GM12878 (cell line): Measurements from ENCODE around the gene GAP43. TPM values are rescaled to one million over a fixed set of nuclear protein-coding genes. Genes with fewer than 3 reads are reported as not detected.

Source experiments
- ATAC-seq: fragments of 200-7000 bp; cut with Tn5 transposase; 3 replicates; pipeline ENCODE4 v1.9.1; 2020; ENCODE audit warnings: mild to moderate bottlenecking, moderate library complexity
- BruUV-seq: library from RNA; stranded (reverse); fragments of 400-500 nt; replicated peaks from 2 replicates; lab custom pipeline; 2021; lab: Mats Ljungman, UMichigan
- CTCF ChIA-PET: fragments of 300-600 bp; sonication (Branson Sonifier 250); formaldehyde crosslinking; extraction: SDS; loops from one replicate; lab custom pipeline; 2021; ENCODE audit warnings: inconsistent platforms; lab: Yijun Ruan, JAX
- POLR2A ChIA-PET: fragments of 350-600 bp; formaldehyde crosslinking; extraction: SDS; loops from one replicate; lab custom pipeline; 2021; ENCODE audit warnings: inconsistent platforms; lab: Charles Lee
- RAD21 ChIA-PET: fragments of 300-600 bp; sonication (Branson Sonifier 250); formaldehyde crosslinking; loops from one replicate; lab custom pipeline; 2023; ENCODE audit warnings: antibody characterized with exemption; ENCODE audit not compliant: unreplicated experiment; lab: Charles Lee
- SMC1A ChIA-PET: fragments of 300-600 bp; sonication (Branson Sonifier 250); formaldehyde crosslinking; loops from one replicate; lab custom pipeline; 2023; ENCODE audit not compliant: unreplicated experiment, uncharacterized antibody; lab: Charles Lee
- DNase-seq: peaks from one replicate; pipeline ENCODE4 v3.0.0-alpha.2; 2011; ENCODE audit warnings: low read depth, low spot score
- FAIRE-seq: peaks from 3 replicates; lab custom pipeline; 2011; peaks lifted over from hg19 to GRCh38; lab: Jason Lieb, UNC
- H2AFZ ChIP-seq: 2 replicates; pipeline ENCODE4 v1.6.0; 2011; ENCODE audit warnings: low read depth, low read length, control low read depth; ENCODE audit not compliant: control insufficient read depth
- H3K27ac ChIP-seq: 2 replicates; pipeline ENCODE4 v1.5.1; 2011; ENCODE audit warnings: control low read depth; ENCODE audit not compliant: control insufficient read depth, insufficient read depth
- H3K27me3 ChIP-seq, 2 experiments: replicated peaks in 1 of 2; 2 replicates each; pipeline versions ENCODE4 v1.6.0 to v1.6.1; 2011; ENCODE audit warnings: low read length in 1 of 2; ENCODE audit not compliant: control insufficient read depth in 2 of 2, insufficient read depth in 2 of 2
- H3K36me3 ChIP-seq, 2 experiments: 2 replicates each; pipeline ENCODE4 v1.5.1; 2011; ENCODE audit warnings: low read length in 1 of 2; ENCODE audit not compliant: control insufficient read depth in 2 of 2, insufficient read depth in 2 of 2
- H3K4me1 ChIP-seq: 2 replicates; pipeline ENCODE4 v1.6.1; 2011; ENCODE audit warnings: mild to moderate bottlenecking, low read length, moderate library complexity, mixed read lengths; ENCODE audit not compliant: control insufficient read depth, insufficient read depth
- H3K4me2 ChIP-seq: 2 replicates; pipeline ENCODE4 v1.6.0; 2011; ENCODE audit warnings: control low read depth; ENCODE audit not compliant: control insufficient read depth, insufficient read depth
- H3K4me3 ChIP-seq: fragments of 200-600 bp; sonication (generic); 2 replicates; pipeline ENCODE4 v1.5.1; 2016
- H3K79me2 ChIP-seq: 2 replicates; pipeline ENCODE4 v1.6.0; 2011; ENCODE audit warnings: low read length; ENCODE audit not compliant: control insufficient read depth, insufficient read depth
- H3K9ac ChIP-seq: 2 replicates; pipeline ENCODE4 v1.8.0; 2011; ENCODE audit warnings: low read length, control low read depth, mixed read lengths; ENCODE audit not compliant: control insufficient read depth, insufficient read depth
- H3K9me3 ChIP-seq: replicated peaks from 3 replicates; pipeline ENCODE4 v1.5.1; 2011; ENCODE audit warnings: mild to moderate bottlenecking, low read length; ENCODE audit not compliant: control insufficient read depth, insufficient read depth
- H4K20me1 ChIP-seq: 2 replicates; pipeline ENCODE4 v1.6.0; 2011; ENCODE audit not compliant: control insufficient read depth, insufficient read depth
- ASH2L ChIP-seq: fragments of 300-600, 200-600 bp; sonication (generic); IDR thresholded peaks from 2 replicates; pipeline ENCODE4 v1.6.1; 2017; ENCODE audit warnings: low read depth, mild to moderate bottlenecking, borderline replicate concordance
- CHD2 ChIP-seq: IDR thresholded peaks from 2 replicates; pipeline ENCODE4 v1.6.1; 2011; ENCODE audit warnings: low read depth, low read length, improper control_type of control experiment, borderline replicate concordance
- CREB1 ChIP-seq: IDR thresholded peaks from 2 replicates; pipeline ENCODE4 v1.6.1; 2012; ENCODE audit warnings: low read depth, mild to moderate bottlenecking, inconsistent platforms
- EED ChIP-seq: sonication (generic); IDR thresholded peaks from 2 replicates; pipeline ENCODE4 v1.6.1; 2016; ENCODE audit warnings: antibody characterized with exemption, low read depth
- HSF1 ChIP-seq: fragments of 150-350 bp; IDR thresholded peaks from 2 replicates; pipeline ENCODE4 v1.6.1; 2014; ENCODE audit warnings: mild to moderate bottlenecking, low read depth, low read length
- IRF4 ChIP-seq: IDR thresholded peaks from 2 replicates; pipeline ENCODE4 v1.6.1; 2011; ENCODE audit warnings: low read depth, low read length
- MAX ChIP-seq: IDR thresholded peaks from 2 replicates; pipeline ENCODE4 v1.6.1; 2012; ENCODE audit warnings: low read depth, low read length, improper control_type of control experiment
- NFYB ChIP-seq: IDR thresholded peaks from 2 replicates; pipeline ENCODE4 v1.6.1; 2011; ENCODE audit warnings: low read depth, mild to moderate bottlenecking, low read length, improper control_type of control experiment, moderate library complexity; ENCODE audit not compliant: insufficient read depth
- RFX5 ChIP-seq: IDR thresholded peaks from 2 replicates; pipeline ENCODE4 v1.6.1; 2011; ENCODE audit warnings: low read depth, low read length, improper control_type of control experiment
- SP1 ChIP-seq: IDR thresholded peaks from one replicate; pipeline ENCODE4 v1.6.1; 2011; ENCODE audit warnings: low read depth, low read length
- SPI1 ChIP-seq: IDR thresholded peaks from 2 replicates; pipeline ENCODE4 v1.6.1; 2011; ENCODE audit warnings: low read depth, mild to moderate bottlenecking, low read length, moderate library complexity, borderline replicate concordance; ENCODE audit not compliant: insufficient read depth
- SREBF2 ChIP-seq: IDR thresholded peaks from 2 replicates; pipeline ENCODE4 v1.6.1; 2012; ENCODE audit warnings: mild to moderate bottlenecking, low read length
- TAF1 ChIP-seq: IDR thresholded peaks from 2 replicates; pipeline ENCODE4 v1.6.1; 2011; ENCODE audit warnings: mild to moderate bottlenecking, low read depth, low read length, borderline replicate concordance
- TBL1XR1 ChIP-seq: IDR thresholded peaks from 2 replicates; pipeline ENCODE4 v1.6.1; 2012; ENCODE audit warnings: low read depth, low read length, improper control_type of control experiment
- WRNIP1 ChIP-seq: IDR thresholded peaks from 2 replicates; pipeline ENCODE4 v1.6.1; 2011; ENCODE audit warnings: low read depth, low read length, improper control_type of control experiment, borderline replicate concordance
- ZBED1 ChIP-seq: IDR thresholded peaks from 2 replicates; pipeline ENCODE4 v1.6.1; 2016; ENCODE audit warnings: borderline replicate concordance
- ZBTB33 ChIP-seq: fragments of 450-650 bp; IDR thresholded peaks from 2 replicates; pipeline ENCODE4 v1.6.1; 2017; ENCODE audit warnings: mild to moderate bottlenecking
- ZNF207 ChIP-seq: fragments of 450-650 bp; IDR thresholded peaks from 2 replicates; pipeline ENCODE4 v1.6.1; 2014; ENCODE audit warnings: antibody characterized with exemption, mild to moderate bottlenecking, borderline replicate concordance
- ZNF274 ChIP-seq: IDR thresholded peaks from one replicate; pipeline ENCODE4 v1.8.0; 2011; ENCODE audit not compliant: insufficient read length, insufficient read depth
- ZZZ3 ChIP-seq: IDR thresholded peaks from 2 replicates; pipeline ENCODE4 v1.6.1; 2011; ENCODE audit warnings: low read depth; ENCODE audit not compliant: control insufficient read depth, insufficient read length
- WGBS: methylation state at CpG from one replicate; pipeline ENCODE4 v1.1.6; 2016; ENCODE audit warnings: low lambda C conversion rate; ENCODE audit not compliant: insufficient replicate concordance, insufficient coverage; ENCODE audit errors: missing lambda C conversion rate; 5-methylcytosine and 5-hydroxymethylcytosine counted together
- in situ Hi-C: fragments of 300-500 bp; cut with MboI; formaldehyde crosslinking; loops from 9 replicates; pipeline ENCODE4 v1.14.3; 2018; ENCODE audit warnings: mixed read lengths
- intact Hi-C: fragments of 100-400 bp; cut with micrococcal nuclease; formaldehyde crosslinking; loops from one replicate; pipeline ENCODE4 v1.14.2; 2022; ENCODE audit not compliant: unreplicated experiment
- polyA plus RNA-seq, 11 experiments: library from polyadenylated mRNA; depleted of rRNA in 4 of 11; unstranded in 6 of 11; stranded (reverse) in 5 of 11; fragments of >200 nt; fragmentation: Nextera tagmentation in 4 of 11; fragmentation: Illumina TruSeq in 1 of 11; extraction: Ambion mirVana in 4 of 11; extraction: Trizol in 1 of 11; gene quantifications; 1 replicate in 1 of 11; 2 replicates in 10 of 11; pipeline versions ENCODE4 v1.2.1 to v1.2.3, GENCODE V29; 2011 to 2016; ENCODE audit warnings: inconsistent platforms in 2 of 11, missing spikeins in 2 of 11, low read depth in 1 of 11
- total RNA-seq, 4 experiments: library from RNA; depleted of rRNA in 3 of 4; stranded (reverse); fragments of >200 nt in 3 of 4; fragmentation: Illumina TruSeq in 1 of 4; extraction: Trizol in 1 of 4; gene quantifications; 2 replicates each; pipeline versions ENCODE4 v1.2.1 to v1.2.3, GENCODE V29; 2013 to 2021

Gene GAP43
- total and polyA plus RNA-seq, 10 of the 15 experiments (the other 5 are each of a cell fraction or from before 2014, with no cell fraction given), result 0.06 to 0.16 TPM; not detected in 8

- no TSS peak for BruUV-seq
- RAD21 ChIA-PET, result no interaction called here
- Histone ChIP-seq H3K79me2 (no peaks in the 10 kb centered on the region), H3K4me3 (no peak overlapping the region), H4K20me1 (no peaks in the 10 kb centered on the region), H3K4me2 (no peak overlapping the region), H3K27ac (no peak overlapping the region), H3K9ac (no peak overlapping the region), H2AFZ (no peak overlapping the region), H3K36me3 (no peaks in the 10 kb centered on the region), H3K9me3 (no peaks in the 10 kb centered on the region), H3K27me3 (no peaks in the 10 kb centered on the region), H3K4me1 (no peaks in the 10 kb centered on the region)
- no peak for FAIRE-seq
- TF ChIP-seq TBL1XR1, result no peak
- no peak for TF ChIP-seq NFYB
- TF ChIP-seq CHD2, result no peak
- TF ChIP-seq HSF1, result no peak
- TF ChIP-seq ZZZ3, result no peak
- TF ChIP-seq ZBTB33, result no peak
- TF ChIP-seq WRNIP1, result no peak
- TF ChIP-seq SPI1, result no peak
- TF ChIP-seq SP1, result no peak
- no peak for TF ChIP-seq SREBF2
- TF ChIP-seq MAX, result no peak
- no peak for TF ChIP-seq ASH2L
- no peak for TF ChIP-seq CREB1
- no peak for TF ChIP-seq ZNF207
- no peak for TF ChIP-seq TAF1
- no peak for TF ChIP-seq IRF4
- no peak for TF ChIP-seq RFX5
- no peak for TF ChIP-seq EED
- no peak for TF ChIP-seq ZBED1
- TF ChIP-seq ZNF274, result no peak
- intact Hi-C loops (no loop called here), in situ Hi-C loops (no loop called here)
- POLR2A ChIA-PET, result no interaction called here
- DNase-seq, result no peak
- CTCF ChIA-PET, result no interaction called here
- ATAC-seq, result no peak
- WGBS, result 78% methylated on average over 3 of the region's 3 CpGs
- SMC1A ChIA-PET, result no interaction called here
These were observed 102.5 kb downstream of the GAP43 start for GRCh38 chr3:115725800-115726199.
